ENCODE results near the gene FAM177A1.

FAM177A1 gene

GRCh38 chr14:35107866-35108265 lies 61.8 kb downstream of the FAM177A1 start:
- Histone ChIP-seq H3K9ac (no peak overlapping the region), H3K27me3 (ENCODE audit: insufficient read depth, low read depth) (no peaks in the 10 kb centered on the region), H3K4me3 (IDR thresholded peaks at IDR 0.05; ENCODE audit: insufficient read depth, low read depth, low read length) (no peak overlapping the region), H3K4me2 (no peak overlapping the region), H2AFZ (ENCODE audit: low read depth) (no peak overlapping the region), H3K36me3 (ENCODE audit: insufficient read depth) (peaks cover 5% of the 10 kb centered on the region; the same call in 1 of the 2 replicates), H3K79me2 (ENCODE audit: insufficient read depth, low read depth) (no peaks in the 10 kb centered on the region), H4K20me1 (ENCODE audit: insufficient read depth) (no peaks in the 10 kb centered on the region), H3K4me1 (ENCODE audit: low read depth, poor library complexity, severe bottlenecking) (no peaks in the 10 kb centered on the region), H3K27ac (no peak overlapping the region)
- no peak for TF ChIP-seq CTCF (conservative IDR thresholded peaks at IDR 0.05; ENCODE audit: low read depth, low read length)

- H3K36me3 ChIP-seq (ENCODE audit: insufficient read depth), result peaks cover 5% of the 10 kb centered on the region; the same call in 1 of the 2 replicates
- H3K4me1 ChIP-seq (ENCODE audit: low read depth, poor library complexity, severe bottlenecking), result no peaks in the 10 kb centered on the region
- no peak overlapping the region for H3K27ac ChIP-seq
- TF ChIP-seq CTCF (conservative IDR thresholded peaks at IDR 0.05; ENCODE audit: low read depth, low read length), result no peak
- H3K4me3 ChIP-seq (IDR thresholded peaks at IDR 0.05; ENCODE audit: insufficient read depth, low read depth, low read length), result no peak overlapping the region
- no peak overlapping the region for H2AFZ ChIP-seq (ENCODE audit: low read depth)
- no peaks in the 10 kb centered on the region for H3K27me3 ChIP-seq (ENCODE audit: insufficient read depth, low read depth)
- H3K9ac ChIP-seq, result no peak overlapping the region
- no peaks in the 10 kb centered on the region for H3K79me2 ChIP-seq (ENCODE audit: insufficient read depth, low read depth)
- no peaks in the 10 kb centered on the region for H4K20me1 ChIP-seq (ENCODE audit: insufficient read depth)
- no peak overlapping the region for H3K4me2 ChIP-seq
Measured at GRCh38 chr14:35112641-35113040, 66.6 kb downstream of the FAM177A1 start.

GRCh38 chr14:35113308-35113950 lies 67.4 kb downstream of the FAM177A1 start:
- TF ChIP-seq CTCF (conservative IDR thresholded peaks at IDR 0.05; ENCODE audit: low read depth, low read length), result no peak
- H3K9ac ChIP-seq, result no peak overlapping the region
- peaks cover 5% of the 10 kb centered on the region; the same call in 1 of the 2 replicates for H3K36me3 ChIP-seq (ENCODE audit: insufficient read depth)
- H3K27me3 ChIP-seq (ENCODE audit: insufficient read depth, low read depth), result no peaks in the 10 kb centered on the region
- no peak overlapping the region for H3K4me3 ChIP-seq (IDR thresholded peaks at IDR 0.05; ENCODE audit: insufficient read depth, low read depth, low read length)
- no peaks in the 10 kb centered on the region for H3K79me2 ChIP-seq (ENCODE audit: insufficient read depth, low read depth)
- H3K4me1 ChIP-seq (ENCODE audit: low read depth, poor library complexity, severe bottlenecking), result no peaks in the 10 kb centered on the region
- H4K20me1 ChIP-seq (ENCODE audit: insufficient read depth), result no peaks in the 10 kb centered on the region
- H2AFZ ChIP-seq (ENCODE audit: low read depth), result no peak overlapping the region
- H3K4me2 ChIP-seq, result no peak overlapping the region
- H3K27ac ChIP-seq, result no peak overlapping the region

- H3K36me3 ChIP-seq (ENCODE audit: insufficient read depth), result peaks cover 5% of the 10 kb centered on the region; the same call in 1 of the 2 replicates
- no peak overlapping the region for H3K4me3 ChIP-seq (IDR thresholded peaks at IDR 0.05; ENCODE audit: insufficient read depth, low read depth, low read length)
- no peaks in the 10 kb centered on the region for H3K79me2 ChIP-seq (ENCODE audit: insufficient read depth, low read depth)
- H3K27me3 ChIP-seq (ENCODE audit: insufficient read depth, low read depth), result no peaks in the 10 kb centered on the region
- H3K9ac ChIP-seq, result no peak overlapping the region
- H3K4me2 ChIP-seq, result no peak overlapping the region
- TF ChIP-seq CTCF (conservative IDR thresholded peaks at IDR 0.05; ENCODE audit: low read depth, low read length), result no peak
- no peak overlapping the region for H2AFZ ChIP-seq (ENCODE audit: low read depth)
- no peak overlapping the region for H3K27ac ChIP-seq
- no peaks in the 10 kb centered on the region for H3K4me1 ChIP-seq (ENCODE audit: low read depth, poor library complexity, severe bottlenecking)
- H4K20me1 ChIP-seq (ENCODE audit: insufficient read depth), result no peaks in the 10 kb centered on the region
Measured at GRCh38 chr14:35114036-35114435, 68.0 kb downstream of the FAM177A1 start.
